HG02981 (cell line): Measurements from ENCODE around the gene TROAP.
"Not testable (repeated sequence)": the region's sequence is repeated elsewhere in the genome, so short reads cannot be mapped to it uniquely, and the experiment has no call there.

ENCODE experiments used
- ATAC-seq: cut with Tn5 transposase; IDR thresholded peaks from one replicate; pipeline ENCODE4 v1.9.1; 2021; ENCODE audit warnings: mild to moderate bottlenecking, moderate library complexity; ENCODE audit not compliant: unreplicated experiment

TROAP gene

GRCh38 chr12:49294804-49295081 is 28.3 kb upstream of the TROAP start:
- no peak for ATAC-seq

- no peak for ATAC-seq
Observed at GRCh38 chr12:49295082-49295936, 27.7 kb upstream of the TROAP start, which contains the start of gene PRPH. PRPH (plus strand) TSS chr12:49295147; CDS start chr12:49295201, 54 bp downstream.

GRCh38 chr12:49296034-49296835 is 26.8 kb upstream of the TROAP start:
- no peak for ATAC-seq

- no peak for ATAC-seq
Observed at GRCh38 chr12:49296836-49297694, 26.0 kb upstream of the TROAP start.

GRCh38 chr12:49297695-49298060 is 25.4 kb upstream of the TROAP start:
- no peak for ATAC-seq

- no peak for ATAC-seq
Observed at GRCh38 chr12:49298160-49298559, 24.9 kb upstream of the TROAP start.

- ATAC-seq = no peak
Observed at GRCh38 chr12:49301760-49302159, 21.3 kb upstream of the TROAP start.

GRCh38 chr12:49304161-49304560 is 18.9 kb upstream of the TROAP start:
- no peak for ATAC-seq

GRCh38 chr12:49305762-49306510 is 17.1 kb upstream of the TROAP start:
- ATAC-seq = no peak

GRCh38 chr12:49309386-49309785 is 13.7 kb upstream of the TROAP start:
- ATAC-seq = no peak

GRCh38 chr12:49310451-49311000 is 12.5 kb upstream of the TROAP start:
- ATAC-seq = not testable (repeated sequence)

- ATAC-seq = no peak
Observed at GRCh38 chr12:49314811-49315210, 8.2 kb upstream of the TROAP start.

- not testable (repeated sequence) for ATAC-seq
Observed at GRCh38 chr12:49317118-49317517, 5.9 kb upstream of the TROAP start.

GRCh38 chr12:49320411-49321103 is 2.5 kb upstream of the TROAP start:
- ATAC-seq = not testable (repeated sequence)

GRCh38 chr12:49322367-49322707 is 718 bp upstream of the TROAP start:
- ATAC-seq = no peak

- ATAC-seq = no peak
Observed at GRCh38 chr12:49323524-49324097, 556 bp downstream of the TROAP start.

- no peak for ATAC-seq
Observed at GRCh38 chr12:49325606-49326005, 2.6 kb downstream of the TROAP start.

- ATAC-seq = no peak
Observed at GRCh38 chr12:49327368-49327767, 4.3 kb downstream of the TROAP start.

- no peak for ATAC-seq
Observed at GRCh38 chr12:49327887-49328286, 4.8 kb downstream of the TROAP start.
